Chondrocyte (in vitro differentiated cells): Measurements from ENCODE around the gene POLN. TPM values are rescaled to one million over a fixed set of nuclear protein-coding genes. Genes with fewer than 3 reads are reported as not detected.

Experiments used
- DNase-seq: peaks from one replicate; pipeline ENCODE4 v3.0.0; 2021; ENCODE audit warnings: mixed read lengths, low spot score
- H3K27ac Mint-ChIP-seq: one replicate; pipeline ENCODE4 v1.8.0; 2021; ENCODE audit warnings: mild to moderate bottlenecking, moderate library complexity, mixed read lengths; ENCODE audit not compliant: unreplicated experiment
- H3K27me3 Mint-ChIP-seq: 2 replicates; pipeline ENCODE4 v1.8.0; 2021; ENCODE audit warnings: low read depth, mixed read lengths
- H3K36me3 Mint-ChIP-seq: 2 replicates; pipeline ENCODE4 v1.8.0; 2021; ENCODE audit warnings: low read depth, mixed read lengths
- H3K4me1 Mint-ChIP-seq: 2 replicates; pipeline ENCODE4 v1.8.0; 2021; ENCODE audit warnings: low read depth, mild to moderate bottlenecking, mixed read lengths
- H3K4me3 Mint-ChIP-seq: one replicate; pipeline ENCODE4 v1.8.0; 2021; ENCODE audit warnings: mild to moderate bottlenecking, moderate library complexity, mixed read lengths; ENCODE audit not compliant: unreplicated experiment
- H3K9me3 Mint-ChIP-seq: 2 replicates; pipeline ENCODE4 v1.8.0; 2021; ENCODE audit warnings: low read depth, mixed read lengths
- CTCF ChIP-seq: fragments of 200-600 bp; sonication (generic); IDR thresholded peaks from 2 replicates; pipeline ENCODE4 v1.5.0; 2021; ENCODE audit warnings: antibody characterized with exemption, mild to moderate bottlenecking, moderate library complexity
- total RNA-seq: library from RNA; stranded (reverse); gene quantifications from 3 replicates; pipeline ENCODE4 v1.2.1, GENCODE V29; 2021

The POLN gene
- total RNA-seq, 1 donor from 2014 or later = 5.5 TPM

- Mint-ChIP-seq H3K4me1 (peaks cover 6% of the 10 kb centered on the region), H3K36me3 (no peaks in the 10 kb centered on the region), H3K27ac (no peak overlapping the region), H3K27me3 (peaks cover 3% of the 10 kb centered on the region), H3K4me3 (no peak overlapping the region), H3K9me3 (no peaks in the 10 kb centered on the region)
- DNase-seq = no peak
- TF ChIP-seq CTCF = no peak
Measured at GRCh38 chr4:2044542-2045517, 197.1 kb downstream of the POLN start.

GRCh38 chr4:2044119-2044485 is 197.8 kb downstream of the POLN start:
- no peak for DNase-seq
- H3K4me1 Mint-ChIP-seq = peaks cover 8% of the 10 kb centered on the region
- TF ChIP-seq CTCF = no peak
- no peaks in the 10 kb centered on the region for H3K36me3 Mint-ChIP-seq
- H3K4me3 Mint-ChIP-seq = no peak overlapping the region
- no peaks in the 10 kb centered on the region for H3K9me3 Mint-ChIP-seq
- H3K27ac Mint-ChIP-seq = no peak overlapping the region
- H3K27me3 Mint-ChIP-seq = no peaks in the 10 kb centered on the region

- no peak overlapping the region for H3K27ac Mint-ChIP-seq
- H3K4me1 Mint-ChIP-seq = peaks cover 8% of the 10 kb centered on the region
- no peak for DNase-seq
- no peaks in the 10 kb centered on the region for H3K36me3 Mint-ChIP-seq
- no peaks in the 10 kb centered on the region for H3K9me3 Mint-ChIP-seq
- peaks cover 5% of the 10 kb centered on the region for H3K27me3 Mint-ChIP-seq
- TF ChIP-seq CTCF = no peak
- no peak overlapping the region for H3K4me3 Mint-ChIP-seq
Measured at GRCh38 chr4:2043396-2044118, 198.4 kb downstream of the POLN start.

- no peaks in the 10 kb centered on the region for H3K36me3 Mint-ChIP-seq
- H3K4me1 Mint-ChIP-seq = peaks cover 8% of the 10 kb centered on the region
- no peak overlapping the region for H3K27ac Mint-ChIP-seq
- H3K9me3 Mint-ChIP-seq = no peaks in the 10 kb centered on the region
- DNase-seq = no peak
- H3K4me3 Mint-ChIP-seq = peak overlapping the region; percentile 62
- peaks cover 5% of the 10 kb centered on the region for H3K27me3 Mint-ChIP-seq
- no peak for TF ChIP-seq CTCF
Measured at GRCh38 chr4:2042947-2043395, 198.9 kb downstream of the POLN start.

- no peaks in the 10 kb centered on the region for H3K36me3 Mint-ChIP-seq
- H3K4me1 Mint-ChIP-seq = peaks cover 8% of the 10 kb centered on the region
- no peaks in the 10 kb centered on the region for H3K9me3 Mint-ChIP-seq
- no peak for DNase-seq
- TF ChIP-seq CTCF = peak; percentile 33
- H3K27me3 Mint-ChIP-seq = peaks cover 5% of the 10 kb centered on the region
- H3K27ac Mint-ChIP-seq = no peak overlapping the region
- peak overlapping the region; percentile 62 for H3K4me3 Mint-ChIP-seq
Measured at GRCh38 chr4:2042204-2042946, 199.5 kb downstream of the POLN start.
